Measurements from ENCODE around the gene FHIT.

GRCh38 chr3:60475096-60475495 lies 776.2 kb downstream of the FHIT start:
- TF ChIP-seq CTCF (IDR thresholded peaks at IDR 0.05): no peak
- no peak for TF ChIP-seq POLR2A (IDR thresholded peaks at IDR 0.05)

All from ovary (tissue), 3 donors.